A549 (cell line): ENCODE results near the gene ZNHIT6. TPM values are rescaled to one million over a fixed set of nuclear protein-coding genes. Genes with fewer than 3 reads are reported as not detected.

Experiments
- ATAC-seq, 2 experiments: fragments of 200-7000 bp in 1 of 2; fragments of >200 bp in 1 of 2; cut with Nextera tagmentation in 1 of 2; cut with Tn5 transposase in 1 of 2; 3 replicates each; pipeline versions ENCODE4 v1.8.0 to v1.9.1; 2018 to 2020; ENCODE audit warnings: mild to moderate bottlenecking in 1 of 2, moderate library complexity in 1 of 2
- CTCF ChIA-PET: fragments of 300-600 bp; sonication (Branson Sonifier 250); formaldehyde crosslinking; extraction: SDS; loops from one replicate; lab custom pipeline; 2021; ENCODE audit warnings: antibody characterized with exemption, inconsistent platforms; lab: Yijun Ruan, JAX
- POLR2A ChIA-PET: fragments of 350-600 bp; formaldehyde crosslinking; extraction: SDS; loops from one replicate; lab custom pipeline; 2021; ENCODE audit warnings: antibody characterized with exemption, inconsistent platforms; lab: Yijun Ruan, JAX
- DNase-seq, 2 experiments: peaks; one replicate each; pipeline versions ENCODE4 v3.0.0 to v3.0.0-alpha.2; 2011 to 2016; ENCODE audit warnings: low read depth in 1 of 2, low spot score in 1 of 2
- FAIRE-seq: peaks from 2 replicates; lab custom pipeline; 2011; peaks lifted over from hg19 to GRCh38; lab: Jason Lieb, UNC
- H3K27ac ChIP-seq, 2 experiments: fragments of >200 bp; sonication (Bioruptor Twin); formaldehyde crosslinking; 3 replicates each; pipeline ENCODE4 v1.5.1; 2016 to 2017
- H3K4me1 ChIP-seq: fragments of >200 bp; sonication (Bioruptor Twin); formaldehyde crosslinking; 3 replicates; pipeline ENCODE4 v1.6.1; 2016
- H3K4me2 ChIP-seq: fragments of >200 bp; sonication (Bioruptor Twin); formaldehyde crosslinking; 3 replicates; pipeline ENCODE4 v1.6.1; 2016
- H3K4me3 ChIP-seq: fragments of >200 bp; sonication (Bioruptor Twin); formaldehyde crosslinking; 3 replicates; pipeline ENCODE4 v1.5.1; 2016
- H3K9me3 ChIP-seq: fragments of >200 bp; sonication (Bioruptor Twin); formaldehyde crosslinking; 3 replicates; pipeline ENCODE4 v1.6.1; 2016
- BHLHE40 ChIP-seq: IDR thresholded peaks from 2 replicates; pipeline ENCODE4 v1.6.1; 2012; ENCODE audit warnings: low read depth, low read length, inconsistent platforms
- CEBPB ChIP-seq, 2 experiments: fragments of >200 bp in 1 of 2; sonication (Bioruptor Twin) in 1 of 2; formaldehyde crosslinking in 1 of 2; IDR thresholded peaks; 2 replicates each; pipeline ENCODE4 v1.6.1; 2012 to 2016
- EHMT2 ChIP-seq: fragments of 200-600 bp; sonication (generic); IDR thresholded peaks from 2 replicates; pipeline ENCODE4 v1.6.1; 2016; ENCODE audit warnings: antibody characterized with exemption, low read depth, mild to moderate bottlenecking, moderate library complexity
- EP300 ChIP-seq, 2 experiments: fragments of >200 bp; sonication (Bioruptor Twin); formaldehyde crosslinking; IDR thresholded peaks; 2 replicates in 1 of 2; 3 replicates in 1 of 2; pipeline ENCODE4 v1.6.1; 2016 to 2017
- HDAC2 ChIP-seq: fragments of 200-600 bp; sonication (generic); IDR thresholded peaks from 2 replicates; pipeline ENCODE4 v1.6.1; 2016
- HOXB13 ChIP-seq: fragments of 250-450 bp; sonication (Bioruptor Pico); IDR thresholded peaks from 2 replicates; pipeline ENCODE4 v1.5.0; 2020; ENCODE audit warnings: low read depth, mild to moderate bottlenecking, moderate library complexity
- HOXB5 ChIP-seq: fragments of 250-450 bp; sonication (Bioruptor Pico); IDR thresholded peaks from 2 replicates; pipeline ENCODE4 v1.5.0; 2020; ENCODE audit warnings: mild to moderate bottlenecking, moderate library complexity
- JUNB ChIP-seq: fragments of >200 bp; sonication (Bioruptor Twin); formaldehyde crosslinking; IDR thresholded peaks from 2 replicates; pipeline ENCODE4 v1.6.1; 2016
- KDM1A ChIP-seq: fragments of 200-600 bp; sonication (generic); IDR thresholded peaks from 2 replicates; pipeline ENCODE4 v1.6.1; 2016; ENCODE audit warnings: low read depth, mild to moderate bottlenecking
- KDM5A ChIP-seq: fragments of 200-600 bp; sonication (generic); IDR thresholded peaks from 2 replicates; pipeline ENCODE4 v1.6.1; 2016; ENCODE audit warnings: antibody characterized with exemption, mild to moderate bottlenecking
- NPAS2 ChIP-seq: fragments of 250-450 bp; sonication (Bioruptor Pico); IDR thresholded peaks from 2 replicates; pipeline ENCODE4 v1.8.0; 2022; ENCODE audit warnings: mild to moderate bottlenecking, moderate library complexity, borderline replicate concordance
- PHF8 ChIP-seq: fragments of 200-600 bp; sonication (generic); IDR thresholded peaks from 2 replicates; pipeline ENCODE4 v1.6.1; 2016; ENCODE audit warnings: low read depth, mild to moderate bottlenecking, antibody characterized with exemption, moderate library complexity, borderline replicate concordance
- POLR2AphosphoS2 ChIP-seq: conservative IDR thresholded peaks from 2 replicates; pipeline ENCODE4 v1.6.1; 2012; ENCODE audit warnings: low read length, improper control_type of control experiment, inconsistent platforms
- ZFP36 ChIP-seq: fragments of 450-650 bp; IDR thresholded peaks from 2 replicates; pipeline ENCODE4 v1.6.1; 2014; ENCODE audit warnings: borderline replicate concordance; ENCODE audit not compliant: partially characterized antibody
- ZNF302 ChIP-seq: fragments of 250-450 bp; sonication (Bioruptor Pico); IDR thresholded peaks from 2 replicates; pipeline ENCODE4 v1.9.0; 2021; ENCODE audit warnings: inconsistent platforms, mild to moderate bottlenecking, moderate library complexity
- WGBS: methylation state at CpG from one replicate; pipeline ENCODE4 v1.1.6; 2017; ENCODE audit errors: missing lambda C conversion rate; 5-methylcytosine and 5-hydroxymethylcytosine counted together
- polyA plus RNA-seq, 4 experiments: library from polyadenylated mRNA; depleted of rRNA in 3 of 4; stranded (reverse); fragments of >200 nt; fragmentation: RNase III in 1 of 4; extraction: RNeasy Plus Mini Kit Qiagen cat#74134 plus additional on column Dnase treatment in 1 of 4; gene quantifications; 2 replicates in 3 of 4; 3 replicates in 1 of 4; pipeline ENCODE4 v1.2.3, GENCODE V29; 2011 to 2017
- TF ChIP-seq, protein P1 (sequence below): fragments of 250-450 bp; sonication (Bioruptor Pico); IDR thresholded peaks from 2 replicates; pipeline ENCODE4 v1.5.0; 2020; ENCODE audit warnings: low read depth, mild to moderate bottlenecking, moderate library complexity
- TF ChIP-seq, protein P2 (sequence below): IDR thresholded peaks from 2 replicates; pipeline ENCODE4 v1.6.1; 2012
- TF ChIP-seq, protein P3 (sequence below): IDR thresholded peaks from 2 replicates; pipeline ENCODE4 v1.6.1; 2012

The ZNHIT6 gene
- polyA plus RNA-seq, 2 of the 4 experiments (the other 2 are of a cell fraction) = 20.3 to 31.4 TPM

DNA sequence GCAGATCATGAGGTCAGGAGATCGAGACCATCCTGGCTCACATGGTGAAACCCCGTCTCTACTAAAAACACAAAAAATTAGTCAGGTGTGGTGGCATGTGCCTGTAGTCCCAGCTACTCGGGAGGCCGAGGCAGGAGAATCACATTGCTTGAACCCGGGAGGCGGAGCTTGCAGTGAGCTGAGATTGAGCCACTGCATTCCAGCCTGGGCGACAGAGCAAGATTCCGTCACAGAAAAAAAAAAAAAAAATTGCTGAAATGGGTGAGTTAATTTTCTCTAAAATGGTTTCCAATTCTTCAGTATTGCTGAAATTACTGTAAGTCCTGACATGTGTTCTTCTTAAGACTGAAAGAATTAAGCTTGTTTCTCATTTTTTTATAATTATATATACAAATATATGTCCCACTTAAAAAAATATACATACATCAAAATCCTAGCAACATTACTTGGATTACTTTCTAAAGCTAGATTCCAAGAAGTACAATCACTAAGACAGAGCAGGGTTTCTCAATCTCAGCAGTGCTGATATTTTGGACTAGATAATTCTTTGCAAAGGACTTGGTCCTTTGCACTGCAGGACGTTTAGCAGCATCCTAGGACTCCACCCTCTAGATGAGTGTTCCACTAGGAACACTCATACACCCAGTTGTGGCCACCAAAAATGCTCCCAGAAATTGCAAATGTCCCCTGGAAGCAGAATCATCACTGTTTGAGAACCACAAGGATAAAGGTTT lies 24.8 kb downstream of the ZNHIT6 start:
- Histone ChIP-seq H3K9me3 (no peaks in the 10 kb centered on the region), H3K4me3 (no peak overlapping the region), H3K4me1 (peaks cover 2% of the 10 kb centered on the region; the same call in 1 of the 3 replicates), H3K4me2 (no peak overlapping the region), H3K27ac (no peak overlapping the region)
- ChIA-PET POLR2A (no interaction called here), CTCF (interaction anchor here (0.8 to 1.6 kb wide), 3 partner anchors 9 to 71 kb away, joined by 3 to 6 read pairs (median 4); no protein-coding TSS in a partner anchor)
- no peak for FAIRE-seq
- WGBS = 88% methylated on average over 9 of the region's 9 CpGs
- ATAC-seq = no peak
- no peak for DNase-seq
- TF ChIP-seq, protein P1, sequence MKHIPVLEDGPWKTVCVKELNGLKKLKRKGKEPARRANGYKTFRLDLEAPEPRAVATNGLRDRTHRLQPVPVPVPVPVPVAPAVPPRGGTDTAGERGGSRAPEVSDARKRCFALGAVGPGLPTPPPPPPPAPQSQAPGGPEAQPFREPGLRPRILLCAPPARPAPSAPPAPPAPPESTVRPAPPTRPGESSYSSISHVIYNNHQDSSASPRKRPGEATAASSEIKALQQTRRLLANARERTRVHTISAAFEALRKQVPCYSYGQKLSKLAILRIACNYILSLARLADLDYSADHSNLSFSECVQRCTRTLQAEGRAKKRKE (CRISPR knock-in tag) = no peak
- TF ChIP-seq KDM5A = no peak
- no peak for TF ChIP-seq EHMT2
- no peak for TF ChIP-seq ZNF302 (CRISPR knock-in tag)
- no peak for TF ChIP-seq KDM1A
- no peak for TF ChIP-seq CEBPB (IDR thresholded peaks at IDR 0.05)
- TF ChIP-seq JUNB = no peak
- no peak for TF ChIP-seq HOXB13 (CRISPR knock-in tag)
- TF ChIP-seq, protein P2, sequence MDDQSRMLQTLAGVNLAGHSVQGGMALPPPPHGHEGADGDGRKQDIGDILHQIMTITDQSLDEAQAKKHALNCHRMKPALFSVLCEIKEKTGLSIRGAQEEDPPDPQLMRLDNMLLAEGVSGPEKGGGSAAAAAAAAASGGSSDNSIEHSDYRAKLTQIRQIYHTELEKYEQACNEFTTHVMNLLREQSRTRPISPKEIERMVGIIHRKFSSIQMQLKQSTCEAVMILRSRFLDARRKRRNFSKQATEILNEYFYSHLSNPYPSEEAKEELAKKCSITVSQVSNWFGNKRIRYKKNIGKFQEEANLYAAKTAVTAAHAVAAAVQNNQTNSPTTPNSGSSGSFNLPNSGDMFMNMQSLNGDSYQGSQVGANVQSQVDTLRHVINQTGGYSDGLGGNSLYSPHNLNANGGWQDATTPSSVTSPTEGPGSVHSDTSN = no peak

DNA sequence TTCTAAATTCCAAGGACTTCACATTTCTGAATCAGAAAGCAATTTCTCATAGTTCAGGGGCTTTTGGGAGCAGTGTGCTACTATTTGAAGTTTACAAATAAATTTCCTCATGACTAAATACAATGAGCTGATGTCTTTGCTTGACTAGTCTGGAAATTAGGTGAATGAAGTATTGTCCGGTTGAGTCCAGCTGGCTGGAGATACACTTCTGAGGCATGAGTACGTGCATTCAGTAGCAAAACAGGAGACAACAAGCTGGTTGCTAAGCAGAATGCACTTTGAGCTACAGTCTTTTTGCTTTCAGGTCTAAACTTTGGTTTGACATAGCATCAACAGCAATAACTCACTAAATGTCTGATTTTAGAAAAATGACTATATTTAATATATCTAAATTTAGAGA lies 27.1 kb downstream of the ZNHIT6 start:
- WGBS = 47% methylated on average over 2 of the region's 2 CpGs
- ATAC-seq = peak in 1 of 2 experiments; percentile 57; a peak in 2 of 6 replicates
- H3K4me3 ChIP-seq = no peak overlapping the region
- peaks cover 2% of the 10 kb centered on the region; the same call in 1 of the 3 replicates for H3K4me1 ChIP-seq
- CTCF ChIA-PET = interaction anchor here (1.2 kb wide), 1 partner anchor 337 kb away, joined by 3 read pairs; no protein-coding TSS in a partner anchor
- no peaks in the 10 kb centered on the region for H3K9me3 ChIP-seq
- no peak for FAIRE-seq
- DNase-seq = peak in 1 of 2 experiments; percentile 60
- H3K4me2 ChIP-seq = no peak overlapping the region; the same call in 2 of the 3 replicates
- POLR2A ChIA-PET = no interaction called here
- no peak overlapping the region for H3K27ac ChIP-seq
- TF ChIP-seq, protein P1 (CRISPR knock-in tag) = no peak
- TF ChIP-seq BHLHE40 (no peak), ZFP36 (no peak), PHF8 (no peak), HOXB5 (no peak)
- TF ChIP-seq, protein P3, sequence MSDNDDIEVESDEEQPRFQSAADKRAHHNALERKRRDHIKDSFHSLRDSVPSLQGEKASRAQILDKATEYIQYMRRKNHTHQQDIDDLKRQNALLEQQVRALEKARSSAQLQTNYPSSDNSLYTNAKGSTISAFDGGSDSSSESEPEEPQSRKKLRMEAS = no peak

DNA sequence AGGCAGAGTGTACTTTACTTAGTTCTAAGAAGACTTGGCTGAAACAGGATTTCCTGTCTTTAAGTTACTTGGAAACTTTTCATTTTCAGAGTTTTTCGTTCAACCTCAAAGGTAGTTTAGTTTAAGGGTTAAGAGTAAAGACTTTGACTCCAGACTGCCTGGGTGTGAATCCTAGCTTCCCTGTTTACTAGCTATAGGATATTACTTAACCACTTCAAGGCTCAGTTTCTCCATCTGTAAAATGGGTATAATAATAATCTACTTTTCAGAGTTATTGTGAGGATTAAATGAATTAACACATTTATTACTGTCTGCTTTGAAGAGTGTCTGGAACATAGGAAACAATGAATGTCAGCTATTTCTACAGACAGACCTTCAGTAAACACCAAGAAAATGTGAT lies 30.0 kb downstream of the ZNHIT6 start:
- 100% methylated on average over 1 of the region's 1 CpG for WGBS
- no peak for FAIRE-seq
- Histone ChIP-seq H3K27ac (no peak overlapping the region), H3K4me1 (peaks cover 2% of the 10 kb centered on the region; the same call in 1 of the 3 replicates), H3K4me3 (no peak overlapping the region), H3K4me2 (no peak overlapping the region), H3K9me3 (no peaks in the 10 kb centered on the region)
- 0 out of 5 replicates have a peak, but pooled peaks of 1 of the 2 experiments have one; percentile 7 for TF ChIP-seq EP300 (IDR thresholded peaks at IDR 0.05)
- TF ChIP-seq POLR2AphosphoS2 = no peak
- TF ChIP-seq KDM1A = peak; percentile 80; the same call in 1 of the 2 replicates
- TF ChIP-seq HDAC2 = peak; percentile 78; the same call in 1 of the 2 replicates
- no peak for TF ChIP-seq HOXB13 (CRISPR knock-in tag)
- TF ChIP-seq NPAS2 (CRISPR knock-in tag) = no peak
- POLR2A ChIA-PET = interaction anchor here (1.0 kb wide), 1 partner anchor 49 kb away, joined by 4 read pairs; no protein-coding TSS in a partner anchor
- ATAC-seq = no peak
- DNase-seq = no peak
- CTCF ChIA-PET = interaction anchor here (2.2 to 2.4 kb wide), 2 partner anchors 14 to 370 kb away, joined by 7 to 9 read pairs; no protein-coding TSS in a partner anchor
